ENCODE measurements around the gene UVRAG.

Gene UVRAG

GRCh38 chr11:75826461-75827230 is 11.6 kb downstream of the UVRAG start:
- H3F3A ChIP-seq (ENCODE audit: insufficient read depth, low read length), result peaks cover 11% of the 10 kb centered on the region
- peaks cover 21% of the 10 kb centered on the region for H3K4me1 ChIP-seq (ENCODE audit: low read length)
- DNase-seq, result no peak
- H4K20me1 ChIP-seq (ENCODE audit: insufficient read depth, low read length), result no peaks in the 10 kb centered on the region
- no peak overlapping the region for H3K27ac ChIP-seq (ENCODE audit: low read length)
- peaks cover 60% of the 10 kb centered on the region for H3K79me2 ChIP-seq (ENCODE audit: low read length)
- no peak for TF ChIP-seq EZH2 (optimal IDR thresholded peaks at IDR 0.05; ENCODE audit: low read depth, low read length)
- TF ChIP-seq CTCF (IDR thresholded peaks at IDR 0.05; ENCODE audit: low read length), result no peak
- TF ChIP-seq EZH2phosphoT487 (IDR thresholded peaks at IDR 0.05; ENCODE audit: low read length), result no peak
- H3K9me3 ChIP-seq (replicated peaks; ENCODE audit: insufficient read depth, low read length), result no peaks in the 10 kb centered on the region
- no peaks in the 10 kb centered on the region for H3K36me3 ChIP-seq (replicated peaks; ENCODE audit: insufficient read depth, low read length)
- H3K27me3 ChIP-seq (replicated peaks; ENCODE audit: insufficient read depth, low read length), result no peaks in the 10 kb centered on the region
- H3K9me2 ChIP-seq (replicated peaks; ENCODE audit: insufficient read depth, low read length), result no peaks in the 10 kb centered on the region
- H3K4me3 ChIP-seq (ENCODE audit: low read length), result no peak overlapping the region
- H2AFZ ChIP-seq (ENCODE audit: low read length), result no peak overlapping the region
- no peak overlapping the region for H3K9ac ChIP-seq (ENCODE audit: low read length)
- H3K4me2 ChIP-seq (ENCODE audit: low read depth, low read length), result no peak overlapping the region

GRCh38 chr11:75827562-75827961 is 12.6 kb downstream of the UVRAG start:
- Histone ChIP-seq H3K36me3 (replicated peaks; ENCODE audit: insufficient read depth, low read length) (no peaks in the 10 kb centered on the region), H4K20me1 (ENCODE audit: insufficient read depth, low read length) (no peaks in the 10 kb centered on the region), H3K9me2 (replicated peaks; ENCODE audit: insufficient read depth, low read length) (no peaks in the 10 kb centered on the region), H3K27ac (ENCODE audit: low read length) (no peak overlapping the region), H3K4me1 (ENCODE audit: low read length) (peaks cover 20% of the 10 kb centered on the region), H2AFZ (ENCODE audit: low read length) (no peak overlapping the region), H3K9me3 (replicated peaks; ENCODE audit: insufficient read depth, low read length) (no peaks in the 10 kb centered on the region), H3K4me2 (ENCODE audit: low read depth, low read length) (no peak overlapping the region), H3K9ac (ENCODE audit: low read length) (no peak overlapping the region), H3K4me3 (ENCODE audit: low read length) (no peak overlapping the region), H3K27me3 (replicated peaks; ENCODE audit: insufficient read depth, low read length) (no peaks in the 10 kb centered on the region), H3F3A (ENCODE audit: insufficient read depth, low read length) (peaks cover 11% of the 10 kb centered on the region), H3K79me2 (ENCODE audit: low read length) (peaks cover 56% of the 10 kb centered on the region)
- TF ChIP-seq EZH2 (optimal IDR thresholded peaks at IDR 0.05; ENCODE audit: low read depth, low read length) (no peak), CTCF (IDR thresholded peaks at IDR 0.05; ENCODE audit: low read length) (no peak), EZH2phosphoT487 (IDR thresholded peaks at IDR 0.05; ENCODE audit: low read length) (no peak)
- no peak for DNase-seq

GRCh38 chr11:75831915-75832502 is 17.0 kb downstream of the UVRAG start:
- Histone ChIP-seq H3K9me2 (replicated peaks; ENCODE audit: insufficient read depth, low read length) (no peaks in the 10 kb centered on the region), H2AFZ (ENCODE audit: low read length) (no peak overlapping the region), H4K20me1 (ENCODE audit: insufficient read depth, low read length) (no peaks in the 10 kb centered on the region), H3K9ac (ENCODE audit: low read length) (no peak overlapping the region), H3F3A (ENCODE audit: insufficient read depth, low read length) (no peaks in the 10 kb centered on the region), H3K27ac (ENCODE audit: low read length) (no peak overlapping the region), H3K4me1 (ENCODE audit: low read length) (no peaks in the 10 kb centered on the region), H3K79me2 (ENCODE audit: low read length) (peaks cover 30% of the 10 kb centered on the region), H3K4me2 (ENCODE audit: low read depth, low read length) (no peak overlapping the region), H3K9me3 (replicated peaks; ENCODE audit: insufficient read depth, low read length) (no peaks in the 10 kb centered on the region), H3K36me3 (replicated peaks; ENCODE audit: insufficient read depth, low read length) (no peaks in the 10 kb centered on the region), H3K4me3 (ENCODE audit: low read length) (no peak overlapping the region), H3K27me3 (replicated peaks; ENCODE audit: insufficient read depth, low read length) (no peaks in the 10 kb centered on the region)
- no peak for DNase-seq
- TF ChIP-seq CTCF (IDR thresholded peaks at IDR 0.05; ENCODE audit: low read length), result no peak
- TF ChIP-seq EZH2phosphoT487 (IDR thresholded peaks at IDR 0.05; ENCODE audit: low read length), result no peak
- TF ChIP-seq EZH2 (optimal IDR thresholded peaks at IDR 0.05; ENCODE audit: low read depth, low read length), result no peak
